GM19438 (cell line): ENCODE data around the gene MUC12.
A peak's percentile ranks its signal among the peaks of the same experiment; 100 is the strongest.
"Not testable (repeated sequence)": the region's sequence is repeated elsewhere in the genome, so short reads cannot be mapped to it uniquely, and the experiment has no call there.

Experiments used
- ATAC-seq: cut with Tn5 transposase; IDR thresholded peaks from one replicate; pipeline ENCODE4 v1.9.1; 2021; ENCODE audit warnings: low read depth; ENCODE audit not compliant: unreplicated experiment

MUC12 gene

DNA sequence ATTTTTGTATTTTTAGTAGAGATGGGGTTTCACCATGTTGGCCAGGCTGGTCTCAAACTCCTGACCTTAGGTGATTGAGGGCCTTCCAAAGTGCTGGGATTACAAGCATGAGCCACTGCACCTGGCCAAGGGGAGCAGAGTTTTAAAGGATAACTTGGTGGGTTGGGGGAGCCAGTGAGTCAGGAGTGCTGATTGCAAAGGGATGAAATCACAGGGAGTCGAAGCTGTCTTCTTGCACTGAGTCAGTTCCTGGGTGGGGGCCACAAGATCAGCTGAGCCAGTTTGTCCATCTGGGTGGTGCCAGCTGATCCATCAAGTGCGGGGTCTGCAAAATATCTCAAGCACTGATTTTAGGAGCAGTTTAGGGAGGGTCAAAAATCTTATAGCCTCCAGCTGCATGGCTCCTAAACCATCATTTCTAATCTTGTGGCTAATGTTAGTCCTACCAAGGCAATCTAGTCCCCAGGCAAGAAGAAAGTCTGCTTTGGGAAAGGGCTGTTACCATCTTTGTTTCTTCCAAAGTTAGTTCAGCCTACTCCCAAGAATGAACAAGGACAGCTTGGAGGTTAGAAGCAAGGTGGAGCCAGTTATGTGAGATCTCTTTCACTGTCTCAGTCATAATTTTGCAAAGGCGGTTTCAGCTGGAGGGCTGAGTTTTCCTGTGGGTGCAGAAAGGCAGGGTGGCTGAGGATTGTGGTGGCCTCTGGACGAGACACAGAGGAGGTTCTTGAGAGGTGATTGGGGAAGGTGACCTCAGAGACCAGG is 15.8 kb downstream of the MUC12 start:
- not testable (repeated sequence) for ATAC-seq

DNA sequence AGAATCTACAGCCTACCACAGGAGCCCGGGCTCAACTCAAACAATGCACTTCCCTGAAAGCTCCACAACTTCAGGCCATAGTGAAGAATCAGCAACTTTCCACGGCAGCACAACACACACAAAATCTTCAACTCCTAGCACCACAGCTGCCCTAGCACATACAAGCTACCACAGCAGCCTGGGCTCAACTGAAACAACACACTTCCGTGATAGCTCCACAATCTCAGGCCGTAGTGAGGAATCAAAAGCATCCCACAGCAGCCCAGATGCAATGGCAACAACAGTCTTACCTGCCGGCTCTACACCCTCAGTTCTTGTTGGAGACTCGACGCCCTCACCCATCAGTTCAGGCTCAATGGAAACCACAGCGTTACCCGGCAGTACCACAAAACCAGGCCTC is 22.3 kb downstream of the MUC12 start:
- no peak for ATAC-seq

DNA sequence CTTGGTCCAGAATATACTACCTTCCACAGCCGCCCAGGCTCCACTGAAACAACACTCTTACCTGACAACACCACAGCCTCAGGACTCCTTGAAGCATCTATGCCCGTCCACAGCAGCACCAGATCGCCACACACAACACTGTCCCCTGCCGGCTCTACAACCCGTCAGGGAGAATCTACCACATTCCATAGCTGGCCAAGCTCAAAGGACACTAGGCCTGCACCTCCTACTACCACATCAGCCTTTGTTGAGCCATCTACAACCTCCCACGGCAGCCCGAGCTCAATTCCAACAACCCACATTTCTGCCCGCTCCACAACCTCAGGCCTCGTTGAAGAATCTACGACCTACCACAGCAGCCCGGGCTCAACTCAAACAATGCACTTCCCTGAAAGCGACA is 22.9 kb downstream of the MUC12 start:
- not testable (repeated sequence) for ATAC-seq

DNA sequence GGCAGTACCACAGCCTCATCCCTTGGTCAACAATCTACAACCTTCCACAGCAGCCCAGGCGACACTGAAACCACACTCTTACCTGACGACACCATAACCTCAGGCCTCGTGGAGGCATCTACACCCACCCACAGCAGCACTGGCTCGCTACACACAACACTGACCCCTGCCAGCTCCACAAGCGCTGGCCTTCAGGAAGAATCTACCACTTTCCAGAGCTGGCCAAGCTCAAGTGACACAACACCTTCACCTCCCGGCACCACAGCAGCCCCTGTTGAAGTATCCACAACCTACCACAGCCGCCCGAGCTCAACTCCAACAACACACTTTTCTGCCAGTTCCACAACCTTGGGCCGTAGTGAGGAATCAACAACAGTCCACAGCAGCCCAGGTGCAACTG is 25.3 kb downstream of the MUC12 start:
- ATAC-seq: not testable (repeated sequence)

DNA sequence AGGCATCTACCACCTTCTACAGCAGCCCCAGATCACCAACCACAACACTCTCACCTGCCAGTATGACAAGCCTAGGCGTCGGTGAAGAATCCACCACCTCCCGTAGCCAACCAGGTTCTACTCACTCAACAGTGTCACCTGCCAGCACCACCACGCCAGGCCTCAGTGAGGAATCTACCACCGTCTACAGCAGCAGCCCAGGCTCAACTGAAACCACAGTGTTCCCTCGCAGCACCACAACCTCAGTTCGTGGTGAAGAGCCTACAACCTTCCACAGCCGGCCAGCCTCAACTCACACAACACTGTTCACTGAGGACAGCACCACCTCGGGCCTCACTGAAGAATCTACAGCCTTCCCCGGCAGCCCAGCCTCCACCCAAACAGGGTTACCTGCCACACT is 29.2 kb downstream of the MUC12 start:
- ATAC-seq: not testable (repeated sequence)

DNA sequence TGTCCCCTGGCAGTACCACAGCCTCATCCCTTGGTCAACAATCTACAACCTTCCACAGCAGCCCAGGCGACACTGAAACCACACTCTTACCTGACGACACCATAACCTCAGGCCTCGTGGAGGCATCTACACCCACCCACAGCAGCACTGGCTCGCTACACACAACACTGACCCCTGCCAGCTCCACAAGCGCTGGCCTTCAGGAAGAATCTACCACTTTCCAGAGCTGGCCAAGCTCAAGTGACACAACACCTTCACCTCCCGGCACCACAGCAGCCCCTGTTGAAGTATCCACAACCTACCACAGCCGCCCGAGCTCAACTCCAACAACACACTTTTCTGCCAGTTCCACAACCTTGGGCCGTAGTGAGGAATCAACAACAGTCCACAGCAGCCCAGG is 30.0 kb downstream of the MUC12 start:
- ATAC-seq: not testable (repeated sequence)

DNA sequence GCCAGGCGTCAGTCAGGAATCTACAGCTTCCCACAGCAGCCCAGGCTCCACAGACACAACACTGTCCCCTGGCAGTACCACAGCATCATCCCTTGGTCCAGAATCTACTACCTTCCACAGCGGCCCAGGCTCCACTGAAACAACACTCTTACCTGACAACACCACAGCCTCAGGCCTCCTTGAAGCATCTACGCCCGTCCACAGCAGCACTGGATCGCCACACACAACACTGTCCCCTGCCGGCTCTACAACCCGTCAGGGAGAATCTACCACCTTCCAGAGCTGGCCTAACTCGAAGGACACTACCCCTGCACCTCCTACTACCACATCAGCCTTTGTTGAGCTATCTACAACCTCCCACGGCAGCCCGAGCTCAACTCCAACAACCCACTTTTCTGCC is 30.7 kb downstream of the MUC12 start:
- ATAC-seq: not testable (repeated sequence)

DNA sequence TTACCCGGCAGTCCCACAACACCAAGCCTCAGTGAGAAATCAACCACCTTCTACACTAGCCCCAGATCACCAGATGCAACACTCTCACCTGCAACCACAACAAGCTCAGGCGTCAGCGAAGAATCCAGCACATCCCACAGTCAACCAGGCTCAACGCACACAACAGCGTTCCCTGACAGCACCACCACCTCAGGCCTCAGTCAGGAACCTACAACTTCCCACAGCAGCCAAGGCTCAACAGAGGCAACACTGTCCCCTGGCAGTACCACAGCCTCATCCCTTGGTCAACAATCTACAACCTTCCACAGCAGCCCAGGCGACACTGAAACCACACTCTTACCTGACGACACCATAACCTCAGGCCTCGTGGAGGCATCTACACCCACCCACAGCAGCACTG is 33.0 kb downstream of the MUC12 start:
- ATAC-seq: not testable (repeated sequence)

DNA sequence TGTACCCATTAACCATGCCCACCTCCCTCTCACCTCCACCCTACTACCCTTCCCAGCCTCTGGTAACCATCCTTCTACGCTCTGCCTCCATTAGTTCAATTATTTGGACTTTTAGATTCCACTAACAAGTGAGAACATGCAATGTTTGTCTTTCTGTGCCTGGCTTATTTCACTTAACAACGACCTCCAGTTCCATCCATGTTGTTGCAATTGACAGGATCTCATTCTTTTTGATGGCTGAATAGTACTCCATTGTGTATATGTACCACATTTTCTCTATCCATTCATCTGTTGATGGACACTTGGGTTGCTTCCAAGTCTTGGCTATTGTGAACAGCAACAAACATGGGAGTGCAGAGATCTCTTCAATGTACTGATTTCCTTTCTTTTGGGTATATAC is 38.0 kb downstream of the MUC12 start:
- ATAC-seq: not testable (repeated sequence)

DNA sequence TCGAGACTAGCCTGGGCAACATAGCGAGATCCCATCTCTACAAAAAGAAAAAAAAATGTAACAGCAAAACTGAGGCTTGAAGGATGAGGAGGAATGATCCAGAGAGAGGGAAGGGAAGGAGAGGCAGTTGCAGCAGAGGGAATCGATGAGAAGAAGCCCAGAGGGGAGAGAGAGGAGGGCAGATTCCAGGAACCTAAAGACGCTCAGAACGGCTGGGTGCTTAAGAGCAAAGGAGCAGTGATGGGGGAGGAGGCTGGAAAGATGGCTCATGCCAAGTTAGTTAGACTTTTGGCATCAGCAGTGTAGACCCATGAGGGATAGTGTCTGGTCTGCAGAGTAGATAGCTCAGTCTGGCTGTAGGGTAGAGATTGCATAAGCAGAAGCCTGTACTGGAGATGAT is 40.3 kb downstream of the MUC12 start:
- no peak for ATAC-seq

DNA sequence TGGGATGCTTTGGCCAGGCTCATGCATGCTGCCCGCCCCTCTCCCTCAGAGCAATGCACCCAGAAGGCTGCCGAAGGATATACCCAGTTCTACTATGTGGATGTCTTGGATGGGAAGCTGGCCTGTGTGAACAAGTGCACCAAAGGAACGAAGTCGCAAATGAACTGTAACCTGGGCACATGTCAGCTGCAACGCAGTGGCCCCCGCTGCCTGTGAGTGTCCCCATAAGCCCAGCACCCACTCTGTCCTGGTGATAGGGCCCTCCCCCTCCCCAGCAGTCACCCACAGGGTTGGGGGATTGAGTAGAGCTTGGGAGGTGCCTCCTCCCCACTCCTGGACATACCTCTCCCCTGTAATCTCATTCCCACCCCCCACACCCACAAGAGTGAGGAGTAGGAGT is 43.6 kb downstream of the MUC12 start:
- no peak for ATAC-seq

DNA sequence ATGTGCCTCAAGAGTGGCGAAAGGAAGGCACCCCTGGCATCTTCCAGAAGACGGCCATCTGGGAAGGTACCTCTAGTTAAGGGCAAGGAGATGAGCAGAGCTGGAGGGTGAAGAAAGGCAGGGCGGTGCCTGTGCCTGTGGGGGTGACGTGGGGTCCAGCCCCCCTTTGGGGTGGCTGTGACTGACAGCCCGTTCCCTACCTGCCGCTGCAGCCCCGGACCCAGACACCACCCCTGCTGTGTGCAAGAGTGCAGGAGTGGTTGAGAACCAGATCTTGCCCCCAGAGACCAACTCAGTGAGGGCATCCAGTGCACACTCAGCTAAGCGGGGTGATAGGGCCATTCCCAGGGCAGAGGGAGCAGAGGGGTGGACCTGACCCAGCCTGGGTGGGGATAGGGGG is 46.3 kb downstream of the MUC12 start:
- ATAC-seq: no peak

DNA sequence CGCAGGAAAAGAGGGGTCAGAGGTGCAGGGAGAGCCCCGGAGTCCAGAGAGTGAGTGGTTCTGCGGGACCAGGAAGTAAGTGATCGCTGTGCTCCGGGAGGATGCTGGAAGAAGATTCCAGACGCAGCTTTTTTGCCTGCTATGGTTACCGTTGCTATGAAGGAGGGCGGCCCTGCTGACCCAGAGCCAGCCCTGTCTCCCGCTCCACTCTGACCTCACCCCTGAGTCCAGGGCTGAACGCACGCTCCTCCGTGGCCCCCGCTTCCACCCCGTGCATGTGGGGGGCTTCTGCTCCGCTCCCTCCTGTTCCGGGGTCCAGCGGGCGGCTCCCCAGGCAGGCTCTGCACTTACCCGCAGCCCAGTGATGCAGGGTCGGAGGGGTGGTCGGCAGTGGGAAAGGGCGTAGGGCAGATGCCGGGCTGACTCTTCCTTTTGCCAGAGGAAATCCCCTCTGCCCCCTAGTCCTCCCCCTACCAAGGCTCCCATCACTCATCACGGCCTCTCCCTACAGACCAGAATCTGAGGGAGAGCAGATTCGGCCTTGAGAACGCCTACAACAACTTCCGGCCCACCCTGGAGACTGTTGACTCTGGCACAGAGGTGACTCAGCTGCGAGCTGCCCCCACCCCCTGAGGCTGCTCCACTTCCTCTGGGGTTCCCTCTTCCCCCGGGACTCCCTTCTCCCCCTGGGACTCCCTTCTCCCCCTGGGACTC is 47.9 kb downstream of the MUC12 start:
- ATAC-seq: peak; percentile 79

DNA sequence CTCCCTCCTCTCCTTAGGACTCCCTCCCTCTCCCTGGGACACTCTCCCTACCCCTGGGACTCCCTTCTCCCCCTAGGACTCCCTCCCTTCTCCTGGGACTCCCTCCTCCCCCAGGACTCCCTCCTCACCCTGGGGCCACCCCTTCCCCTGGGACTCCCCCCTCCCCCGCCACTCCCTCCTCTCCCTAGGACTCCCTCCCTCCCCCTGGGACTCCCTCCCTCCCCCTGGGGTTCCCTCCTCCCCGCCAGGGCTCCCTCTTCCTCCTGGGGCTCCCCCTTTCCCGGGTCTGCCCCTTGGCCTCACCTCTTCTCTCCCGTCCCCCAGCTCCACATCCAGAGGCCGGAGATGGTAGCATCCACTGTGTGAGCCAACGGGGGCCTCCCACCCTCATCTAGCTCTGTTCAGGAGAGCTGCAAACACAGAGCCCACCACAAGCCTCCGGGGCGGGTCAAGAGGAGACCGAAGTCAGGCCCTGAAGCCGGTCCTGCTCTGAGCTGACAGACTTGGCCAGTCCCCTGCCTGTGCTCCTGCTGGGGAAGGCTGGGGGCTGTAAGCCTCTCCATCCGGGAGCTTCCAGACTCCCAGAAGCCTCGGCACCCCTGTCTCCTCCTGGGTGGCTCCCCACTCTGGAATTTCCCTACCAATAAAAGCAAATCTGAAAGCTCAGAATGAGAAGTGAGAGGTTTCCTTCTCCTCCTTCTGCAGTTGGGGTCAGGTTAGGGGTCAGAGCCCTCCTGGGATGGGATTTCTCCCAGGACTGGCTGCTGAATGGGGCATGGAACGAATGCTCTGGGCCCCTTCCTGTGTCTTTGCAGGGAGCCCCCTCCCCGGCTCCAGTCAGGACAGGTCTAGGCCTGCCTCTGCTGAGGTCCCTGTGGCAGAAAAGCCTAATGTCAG is 49.2 kb downstream of the MUC12 start:
- no peak for ATAC-seq

DNA sequence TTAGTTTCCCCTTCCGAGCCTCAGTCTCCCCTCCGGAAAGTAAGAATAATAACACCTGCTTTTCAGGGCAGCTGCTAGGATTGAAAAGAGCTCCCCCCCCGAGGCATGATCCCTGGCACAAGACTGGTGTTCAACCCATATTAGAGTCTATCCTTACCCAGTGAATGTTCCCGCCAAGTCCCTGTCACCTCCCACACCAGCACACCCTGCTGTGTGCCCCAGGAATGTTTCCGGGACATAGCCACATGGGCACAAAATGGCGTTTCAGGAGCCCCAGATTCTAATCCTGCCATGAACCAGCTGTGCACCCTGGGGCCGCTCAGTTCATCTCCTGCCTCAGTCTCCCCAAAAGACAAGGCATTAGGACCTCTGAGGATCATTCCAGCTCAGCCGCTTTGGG is 51.1 kb downstream of the MUC12 start:
- no peak for ATAC-seq

DNA sequence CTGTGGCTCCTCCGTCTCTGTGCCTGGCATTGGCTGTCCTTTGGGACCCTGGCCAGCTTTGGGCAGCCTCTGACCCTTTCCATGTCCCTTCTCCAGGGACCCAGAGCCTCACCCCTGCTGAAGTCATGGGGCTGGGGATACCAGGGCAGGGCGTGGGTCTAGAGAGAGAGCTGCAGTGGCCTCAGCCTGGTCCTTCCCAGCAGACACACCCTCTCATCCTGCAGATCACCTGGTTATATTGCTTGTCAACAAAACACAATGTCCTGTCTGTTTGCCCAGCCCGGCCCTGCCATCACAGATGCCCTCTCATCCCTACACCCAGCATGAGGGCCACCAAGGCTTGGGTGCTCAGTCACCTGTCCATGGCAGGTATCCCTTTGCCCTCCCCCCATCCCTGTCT is 52.3 kb downstream of the MUC12 start:
- no peak for ATAC-seq

DNA sequence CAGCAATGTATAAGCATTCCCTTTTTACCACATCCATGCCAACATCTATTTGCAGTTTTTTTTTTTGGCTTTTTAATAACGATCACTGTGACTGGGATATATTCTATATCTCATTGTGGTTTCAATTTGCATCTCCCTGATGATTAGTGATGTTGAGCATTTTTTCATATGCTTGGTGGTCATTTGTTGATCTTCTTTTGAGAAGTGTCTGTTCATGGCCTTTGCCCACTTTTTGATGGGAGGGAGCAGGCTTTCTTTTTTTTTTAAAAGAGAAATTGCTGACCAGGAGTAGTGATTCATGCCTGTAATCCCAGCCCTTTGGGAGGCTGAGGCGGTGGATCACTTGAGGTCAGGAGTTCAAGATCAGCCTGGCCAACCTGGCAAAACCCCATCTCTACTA is 54.5 kb downstream of the MUC12 start:
- ATAC-seq: no peak

DNA sequence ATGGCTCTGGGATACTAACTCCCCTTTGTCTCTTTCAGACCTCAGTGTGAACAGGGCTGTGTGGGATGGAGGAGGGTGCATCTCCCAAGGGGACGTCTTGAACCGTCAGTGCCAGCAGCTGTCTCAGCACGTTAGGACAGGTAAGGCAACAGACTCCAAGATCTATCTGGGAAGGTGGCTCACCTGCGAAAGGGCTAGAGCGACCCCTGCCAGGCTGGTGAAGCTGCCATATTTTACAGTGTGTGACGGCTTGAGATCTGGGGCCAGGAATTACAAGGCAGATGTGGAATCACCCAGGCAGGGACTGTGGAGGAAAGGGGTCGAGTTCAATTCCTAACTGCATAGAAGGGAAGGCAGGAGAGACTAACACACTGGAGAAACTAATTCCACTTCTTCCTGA is 61.7 kb downstream of the MUC12 start:
- no peak for ATAC-seq

DNA sequence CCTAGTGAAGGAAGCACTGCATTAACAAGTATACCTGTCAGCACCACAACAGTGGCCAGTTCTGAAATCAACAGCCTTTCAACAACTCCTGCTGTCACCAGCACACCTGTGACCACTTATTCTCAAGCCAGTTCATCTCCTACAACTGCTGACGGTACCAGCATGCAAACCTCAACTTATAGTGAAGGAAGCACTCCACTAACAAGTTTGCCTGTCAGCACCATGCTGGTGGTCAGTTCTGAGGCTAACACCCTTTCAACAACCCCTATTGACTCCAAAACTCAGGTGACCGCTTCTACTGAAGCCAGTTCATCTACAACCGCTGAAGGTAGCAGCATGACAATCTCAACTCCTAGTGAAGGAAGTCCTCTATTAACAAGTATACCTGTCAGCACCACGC is 66.6 kb downstream of the MUC12 start:
- no peak for ATAC-seq

DNA sequence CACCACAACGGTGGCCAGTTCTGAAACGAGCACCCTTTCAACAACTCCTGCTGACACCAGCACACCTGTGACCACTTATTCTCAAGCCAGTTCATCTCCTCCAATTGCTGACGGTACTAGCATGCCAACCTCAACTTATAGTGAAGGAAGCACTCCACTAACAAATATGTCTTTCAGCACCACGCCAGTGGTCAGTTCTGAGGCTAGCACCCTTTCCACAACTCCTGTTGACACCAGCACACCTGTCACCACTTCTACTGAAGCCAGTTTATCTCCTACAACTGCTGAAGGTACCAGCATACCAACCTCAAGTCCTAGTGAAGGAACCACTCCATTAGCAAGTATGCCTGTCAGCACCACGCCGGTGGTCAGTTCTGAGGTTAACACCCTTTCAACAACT is 71.9 kb downstream of the MUC12 start:
- ATAC-seq: not testable (repeated sequence)

DNA sequence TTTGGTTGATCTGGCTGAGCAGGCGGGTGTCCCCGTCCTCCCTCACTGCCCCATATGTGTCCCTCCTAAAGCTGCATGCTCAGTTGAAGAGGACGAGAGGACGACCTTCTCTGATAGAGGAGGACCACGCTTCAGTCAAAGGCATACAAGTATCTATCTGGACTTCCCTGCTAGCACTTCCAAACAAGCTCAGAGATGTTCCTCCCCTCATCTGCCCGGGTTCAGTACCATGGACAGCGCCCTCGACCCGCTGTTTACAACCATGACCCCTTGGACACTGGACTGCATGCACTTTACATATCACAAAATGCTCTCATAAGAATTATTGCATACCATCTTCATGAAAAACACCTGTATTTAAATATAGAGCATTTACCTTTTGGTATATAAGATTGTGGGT is 89.0 kb downstream of the MUC12 start:
- no peak for ATAC-seq
